H1 (cell line): ENCODE measurements around the gene PPIG. TPM values are rescaled to one million over a fixed set of nuclear protein-coding genes. Genes with fewer than 3 reads are reported as not detected.

ENCODE experiments used
- CTCF ChIA-PET: fragments of 300-600 bp; sonication (Branson Sonifier 250); formaldehyde crosslinking; loops from one replicate; lab custom pipeline; 2021; ENCODE audit not compliant: partially characterized antibody; lab: Charles Lee
- POLR2A ChIA-PET: fragments of 300-600 bp; sonication (Branson Sonifier 250); formaldehyde crosslinking; loops from one replicate; lab custom pipeline; 2021; ENCODE audit warnings: inconsistent platforms; ENCODE audit not compliant: partially characterized antibody; lab: Charles Lee
- DNase-seq, 2 experiments: peaks; one replicate each; pipeline versions ENCODE4 v3.0.0 to v3.0.0-alpha.2; 2010 to 2022; ENCODE audit warnings: low spot score in 2 of 2, low read depth in 1 of 2, mixed read lengths in 1 of 2
- FAIRE-seq: peaks from 2 replicates; lab custom pipeline; 2011; peaks lifted over from hg19 to GRCh38; lab: Jason Lieb, UNC
- H2AFZ ChIP-seq: 2 replicates; pipeline ENCODE4 v1.8.1; 2012; ENCODE audit warnings: low read length, inconsistent platforms
- H2AK5ac ChIP-seq: 2 replicates; pipeline ENCODE4 v1.6.1; 2013; ENCODE audit warnings: low read depth, low read length
- H2BK120ac ChIP-seq: replicated peaks from 2 replicates; pipeline ENCODE3; 2013; ENCODE audit warnings: low read depth, low read length, inconsistent platforms
- H2BK12ac ChIP-seq: 2 replicates; pipeline ENCODE4 v1.6.1; 2013; ENCODE audit warnings: low read depth, low read length
- H2BK15ac ChIP-seq: 2 replicates; pipeline ENCODE4 v1.6.1; 2013; ENCODE audit warnings: low read length
- H2BK20ac ChIP-seq: 2 replicates; pipeline ENCODE4 v1.6.1; 2013; ENCODE audit warnings: low read length
- H2BK5ac ChIP-seq: 2 replicates; pipeline ENCODE4 v1.6.1; 2013; ENCODE audit warnings: low read depth, low read length
- H3K14ac ChIP-seq: 2 replicates; pipeline ENCODE4 v1.6.1; 2013; ENCODE audit warnings: inconsistent platforms; ENCODE audit not compliant: insufficient read length
- H3K18ac ChIP-seq: 2 replicates; pipeline ENCODE4 v1.6.1; 2013; ENCODE audit warnings: low read length; ENCODE audit errors: extremely low read depth
- H3K23ac ChIP-seq: 2 replicates; pipeline ENCODE4 v1.6.1; 2013; ENCODE audit warnings: inconsistent platforms; ENCODE audit not compliant: insufficient read length
- H3K23me2 ChIP-seq: 2 replicates; pipeline ENCODE4 v1.6.1; 2013; ENCODE audit warnings: low read depth, low read length
- H3K27ac ChIP-seq: 2 replicates; pipeline ENCODE4 v1.6.1; 2011; ENCODE audit warnings: low read depth, low read length, inconsistent platforms
- H3K27me3 ChIP-seq, 4 experiments: replicated peaks in 1 of 4; 1 replicate in 1 of 4; 2 replicates in 3 of 4; pipeline versions ENCODE4 v1.6.1 to v1.8.1; 2011 to 2013; ENCODE audit warnings: low read length in 3 of 4, mild to moderate bottlenecking in 3 of 4, inconsistent platforms in 2 of 4, mixed read lengths in 2 of 4, moderate library complexity in 1 of 4; ENCODE audit not compliant: control insufficient read depth in 3 of 4, insufficient read depth in 3 of 4; ENCODE audit errors: extremely low read depth in 1 of 4
- H3K36me3 ChIP-seq, 4 experiments: 2 replicates each; pipeline versions ENCODE4 v1.6.1 to v1.8.1; 2011 to 2013; ENCODE audit warnings: mild to moderate bottlenecking in 4 of 4, low read length in 3 of 4, moderate library complexity in 2 of 4, control low read depth in 1 of 4, inconsistent platforms in 1 of 4; ENCODE audit not compliant: insufficient read depth in 4 of 4, control insufficient read depth in 2 of 4
- H3K4ac ChIP-seq: replicated peaks from 2 replicates; pipeline ENCODE3; 2013; ENCODE audit warnings: low read length, low read depth, mixed read lengths, inconsistent platforms; ENCODE audit not compliant: insufficient read length
- H3K4me1 ChIP-seq, 4 experiments: replicated peaks in 1 of 4; 1 replicate in 1 of 4; 2 replicates in 3 of 4; pipeline versions ENCODE4 v1.6.1 to v1.8.1; 2011 to 2013; ENCODE audit warnings: low read length in 3 of 4, inconsistent platforms in 2 of 4, mixed read lengths in 1 of 4; ENCODE audit not compliant: insufficient read depth in 4 of 4, control insufficient read depth in 3 of 4
- H3K4me2 ChIP-seq, 2 experiments: 2 replicates each; pipeline versions ENCODE4 v1.6.1 to v1.8.1; 2011 to 2013; ENCODE audit warnings: low read depth in 2 of 2, low read length in 2 of 2, control low read depth in 1 of 2, inconsistent platforms in 1 of 2, mild to moderate bottlenecking in 1 of 2; ENCODE audit not compliant: insufficient read depth in 1 of 2
- H3K4me3 ChIP-seq, 4 experiments: fragments of 200-600, 300-600 bp in 1 of 4; sonication (generic), shearing (Covaris generic), sonication (Bioruptor Twin) in 1 of 4; 2 replicates each; pipeline versions ENCODE4 v1.5.1 to v1.8.1; 2011 to 2016; ENCODE audit warnings: low read length in 4 of 4, low read depth in 3 of 4, control low read depth in 2 of 4, inconsistent platforms in 2 of 4, mild to moderate bottlenecking in 2 of 4, mixed read lengths in 1 of 4, moderate library complexity in 1 of 4; ENCODE audit not compliant: insufficient read depth in 2 of 4; ENCODE audit errors: extremely low read depth in 1 of 4
- H3K56ac ChIP-seq: replicated peaks from 2 replicates; pipeline ENCODE3; 2013; ENCODE audit warnings: low read depth, mild to moderate bottlenecking, mixed read lengths, low read length, inconsistent platforms; ENCODE audit not compliant: insufficient read length
- H3K79me1 ChIP-seq: 2 replicates; pipeline ENCODE4 v1.6.1; 2013; ENCODE audit warnings: low read depth, low read length, control low read depth
- H3K79me2 ChIP-seq, 2 experiments: 2 replicates each; pipeline versions ENCODE4 v1.6.1 to v1.8.1; 2012 to 2013; ENCODE audit warnings: low read length in 2 of 2, mild to moderate bottlenecking in 2 of 2, inconsistent platforms in 1 of 2; ENCODE audit not compliant: insufficient read depth in 2 of 2, control insufficient read depth in 1 of 2
- H3K9ac ChIP-seq, 4 experiments: replicated peaks in 1 of 4; 1 replicate in 1 of 4; 2 replicates in 3 of 4; pipeline versions ENCODE4 v1.6.1 to v1.8.1; 2011 to 2013; ENCODE audit warnings: low read depth in 3 of 4, low read length in 3 of 4, control low read depth in 2 of 4, mild to moderate bottlenecking in 2 of 4, moderate library complexity in 2 of 4, inconsistent platforms in 1 of 4; ENCODE audit errors: extremely low read depth in 1 of 4
- H3K9me3 ChIP-seq, 2 experiments: 2 replicates each; pipeline versions ENCODE4 v1.6.1 to v1.8.1; 2012 to 2013; ENCODE audit warnings: mild to moderate bottlenecking in 2 of 2, moderate library complexity in 2 of 2, control low read depth in 1 of 2, inconsistent platforms in 1 of 2, low read depth in 1 of 2, low read length in 1 of 2, mixed read lengths in 1 of 2; ENCODE audit not compliant: insufficient read depth in 2 of 2
- H4K20me1 ChIP-seq, 2 experiments: replicated peaks in 1 of 2; 2 replicates each; pipeline versions ENCODE3 to v1.8.1; 2011 to 2013; ENCODE audit warnings: inconsistent platforms in 2 of 2, low read length in 2 of 2, mild to moderate bottlenecking in 1 of 2; ENCODE audit not compliant: insufficient read depth in 2 of 2, control insufficient read depth in 1 of 2
- H4K5ac ChIP-seq: 2 replicates; pipeline ENCODE4 v1.6.1; 2013; ENCODE audit warnings: low read length, low read depth, mixed read lengths, inconsistent platforms; ENCODE audit not compliant: insufficient read length
- H4K8ac ChIP-seq: 2 replicates; pipeline ENCODE4 v1.8.0; 2013; ENCODE audit warnings: mild to moderate bottlenecking, moderate library complexity, low read length, inconsistent platforms; ENCODE audit not compliant: insufficient read depth; ENCODE audit errors: extremely low read depth
- H4K91ac ChIP-seq: replicated peaks from 2 replicates; pipeline ENCODE3; 2013; ENCODE audit warnings: low read length, mixed read lengths, inconsistent platforms; ENCODE audit not compliant: insufficient read length
- ASH2L ChIP-seq: fragments of 200-600, 300-600 bp; sonication (generic); IDR thresholded peaks from one replicate; pipeline ENCODE4 v1.7.1; 2017; ENCODE audit warnings: low read length
- CHD1 ChIP-seq: IDR thresholded peaks from 2 replicates; pipeline ENCODE4 v1.6.1; 2012; ENCODE audit warnings: low read depth, low read length, improper control_type of control experiment
- CTBP2 ChIP-seq: IDR thresholded peaks from 2 replicates; pipeline ENCODE4 v1.7.0; 2011; ENCODE audit warnings: borderline replicate concordance, mild to moderate bottlenecking, moderate library complexity, mixed read lengths, low read length; ENCODE audit not compliant: insufficient read depth, insufficient read length
- EP300 ChIP-seq, 2 experiments: IDR thresholded peaks; 1 replicate in 1 of 2; 2 replicates in 1 of 2; pipeline ENCODE4 v1.6.1; 2011 to 2012; ENCODE audit warnings: low read depth in 2 of 2, low read length in 2 of 2, mild to moderate bottlenecking in 2 of 2, borderline replicate concordance in 1 of 2, inconsistent platforms in 1 of 2, moderate library complexity in 1 of 2
- GTF2F1 ChIP-seq: IDR thresholded peaks from 2 replicates; pipeline ENCODE4 v1.6.1; 2012; ENCODE audit warnings: low read depth, low read length, improper control_type of control experiment, borderline replicate concordance
- HDAC2 ChIP-seq, 2 experiments: fragments of 300-600 bp in 1 of 2; sonication (generic) in 1 of 2; IDR thresholded peaks; 2 replicates each; pipeline ENCODE4 v1.6.1; 2011 to 2012; ENCODE audit warnings: low read depth in 2 of 2, low read length in 2 of 2, mild to moderate bottlenecking in 2 of 2, moderate library complexity in 2 of 2, borderline replicate concordance in 1 of 2, inconsistent platforms in 1 of 2
- KDM1A ChIP-seq: fragments of 200-600, 300-600 bp; sonication (generic); IDR thresholded peaks from 2 replicates; pipeline ENCODE4 v1.7.1; 2016; ENCODE audit warnings: mild to moderate bottlenecking, low read length, borderline replicate concordance
- KDM5A ChIP-seq: fragments of 200-600 bp; IDR thresholded peaks from 2 replicates; pipeline ENCODE4 v1.7.1; 2012; ENCODE audit warnings: mild to moderate bottlenecking, low read length, inconsistent platforms, mixed read lengths
- MAFK ChIP-seq: IDR thresholded peaks from 2 replicates; pipeline ENCODE4 v1.6.1; 2012; ENCODE audit warnings: low read depth, mild to moderate bottlenecking, improper control_type of control experiment, low read length
- NRF1 ChIP-seq: IDR thresholded peaks from 2 replicates; pipeline ENCODE4 v1.6.1; 2011; ENCODE audit warnings: mild to moderate bottlenecking, low read depth, low read length, improper control_type of control experiment
- SP4 ChIP-seq: IDR thresholded peaks from 2 replicates; pipeline ENCODE4 v1.6.1; 2012; ENCODE audit warnings: low read length, inconsistent platforms
- TEAD4 ChIP-seq: IDR thresholded peaks from 2 replicates; pipeline ENCODE4 v1.6.1; 2012; ENCODE audit warnings: low read depth, low read length, inconsistent platforms, mixed read lengths
- WGBS, 2 experiments: shearing (Covaris generic) in 1 of 2; methylation state at CpG; one replicate each; pipeline versions ENCODE4 v1.1.6 to v1.1.7; 2013 to 2015; ENCODE audit warnings: low lambda C conversion rate in 2 of 2, mixed read lengths in 2 of 2, inconsistent platforms in 1 of 2, low coverage in 1 of 2, missing lambda C conversion rate in 1 of 2; ENCODE audit not compliant: insufficient replicate concordance in 2 of 2, insufficient coverage in 1 of 2, insufficient read length in 1 of 2; ENCODE audit errors: extremely low coverage in 1 of 2, missing lambda C conversion rate in 1 of 2; 5-methylcytosine and 5-hydroxymethylcytosine counted together
- polyA plus RNA-seq, 7 experiments: library from polyadenylated mRNA; depleted of rRNA in 3 of 7; stranded (reverse) in 5 of 7; unstranded in 2 of 7; fragments of >200 nt in 5 of 7; fragments of 200-250 nt in 2 of 7; gene quantifications; 1 replicate in 5 of 7; 2 replicates in 1 of 7; 4 replicates in 1 of 7; pipeline versions ENCODE4 v1.2.1 to v1.2.3, GENCODE V29; 2011 to 2013; ENCODE audit warnings: missing spikeins in 2 of 7, mixed read lengths in 2 of 7
- total RNA-seq: library from RNA; stranded (reverse); fragmentation: NEBNext Ultra II Directional; extraction: Animal tissue kit (Norgen Biotek cat#: 25700); gene quantifications from 2 replicates; pipeline ENCODE4 v1.2.1, GENCODE V29; 2021
- TF ChIP-seq, protein P1 (sequence below): IDR thresholded peaks from 2 replicates; pipeline ENCODE4 v1.6.1; 2012; ENCODE audit warnings: low read length, inconsistent platforms

The PPIG gene
- total and polyA plus RNA-seq, 2 of the 8 experiments (the other 6 are each of a cell fraction or from before 2014, with no cell fraction given), result 14.7 to 71.0 TPM

GRCh38 chr2:169670937-169671336 lies 86.8 kb downstream of the PPIG start:
- DNase-seq, result no peak
- TF ChIP-seq NRF1 (no peak), MAFK (no peak), EP300 (IDR thresholded peaks at IDR 0.05; ENCODE audit: borderline replicate concordance in 1 of 2, low read depth in 2 of 2, low read length in 2 of 2) (no peak), SP4 (no peak), KDM1A (no peak), HDAC2 (IDR thresholded peaks at IDR 0.05; ENCODE audit: borderline replicate concordance in 1 of 2, low read depth in 2 of 2, low read length in 2 of 2) (no peak), CHD1 (no peak), ASH2L (no peak), GTF2F1 (no peak), KDM5A (no peak), CTBP2 (no peak), TEAD4 (no peak)
- TF ChIP-seq, protein P1, sequence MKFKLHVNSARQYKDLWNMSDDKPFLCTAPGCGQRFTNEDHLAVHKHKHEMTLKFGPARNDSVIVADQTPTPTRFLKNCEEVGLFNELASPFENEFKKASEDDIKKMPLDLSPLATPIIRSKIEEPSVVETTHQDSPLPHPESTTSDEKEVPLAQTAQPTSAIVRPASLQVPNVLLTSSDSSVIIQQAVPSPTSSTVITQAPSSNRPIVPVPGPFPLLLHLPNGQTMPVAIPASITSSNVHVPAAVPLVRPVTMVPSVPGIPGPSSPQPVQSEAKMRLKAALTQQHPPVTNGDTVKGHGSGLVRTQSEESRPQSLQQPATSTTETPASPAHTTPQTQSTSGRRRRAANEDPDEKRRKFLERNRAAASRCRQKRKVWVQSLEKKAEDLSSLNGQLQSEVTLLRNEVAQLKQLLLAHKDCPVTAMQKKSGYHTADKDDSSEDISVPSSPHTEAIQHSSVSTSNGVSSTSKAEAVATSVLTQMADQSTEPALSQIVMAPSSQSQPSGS, result no peak

More at GRCh38 chr2:169670937-169671336, 86.8 kb downstream of the PPIG start:
- Histone ChIP-seq H3K4me1 (no peaks in the 10 kb centered on the region), H2BK12ac (no peak overlapping the region), H4K91ac (no peak overlapping the region), H4K20me1 (no peaks in the 10 kb centered on the region), H2BK5ac (no peak overlapping the region), H3K4ac (no peak overlapping the region), H2AK5ac (no peak overlapping the region), H4K5ac (no peak overlapping the region), H3K18ac (no peak overlapping the region), H2BK20ac (no peak overlapping the region), H4K8ac (no peak overlapping the region), H3K79me2 (no peaks in the 10 kb centered on the region), H3K23ac (no peak overlapping the region), H2AFZ (no peak overlapping the region), H3K27me3 (no peaks in the 10 kb centered on the region), H2BK15ac (no peak overlapping the region), H3K23me2 (no peaks in the 10 kb centered on the region; the same call in 1 of the 2 replicates), H3K9ac (no peak overlapping the region), H3K27ac (no peak overlapping the region), H2BK120ac (no peak overlapping the region), H3K4me3 (no peak overlapping the region), H3K4me2 (no peak overlapping the region), H3K79me1 (no peaks in the 10 kb centered on the region), H3K14ac (no peak overlapping the region), H3K9me3 (no peaks in the 10 kb centered on the region; a peak in 1 of 4 replicates), H3K36me3 (no peaks in the 10 kb centered on the region), H3K56ac (no peak overlapping the region)
- CTCF ChIA-PET, result interaction anchor here (1.4 kb wide), 1 partner anchor 9 kb away, joined by 4 read pairs; no protein-coding TSS in a partner anchor
- no peak for FAIRE-seq
- POLR2A ChIA-PET, result no interaction called here
- WGBS, 2 experiments, result 93% methylated on average over 4 of the region's 4 CpGs; no CpG with 5 or more reads in 1 of the 2 experiments
